ENCODE measurements around the gene PALD1.

GRCh38 chr10:70592746-70593512 lies 114.4 kb downstream of the PALD1 start:
- no peak for TF ChIP-seq CTCF (IDR thresholded peaks at IDR 0.05)
- TF ChIP-seq EP300 (IDR thresholded peaks at IDR 0.05; ENCODE audit: low read depth), result no peak
